GM21717 (cell line): Measurements from ENCODE around the gene MYRF.

Experiments used
- ATAC-seq: cut with Tn5 transposase; IDR thresholded peaks from one replicate; pipeline ENCODE4 v1.9.1; 2021; ENCODE audit warnings: mild to moderate bottlenecking, moderate library complexity; ENCODE audit not compliant: unreplicated experiment

Gene MYRF

DNA sequence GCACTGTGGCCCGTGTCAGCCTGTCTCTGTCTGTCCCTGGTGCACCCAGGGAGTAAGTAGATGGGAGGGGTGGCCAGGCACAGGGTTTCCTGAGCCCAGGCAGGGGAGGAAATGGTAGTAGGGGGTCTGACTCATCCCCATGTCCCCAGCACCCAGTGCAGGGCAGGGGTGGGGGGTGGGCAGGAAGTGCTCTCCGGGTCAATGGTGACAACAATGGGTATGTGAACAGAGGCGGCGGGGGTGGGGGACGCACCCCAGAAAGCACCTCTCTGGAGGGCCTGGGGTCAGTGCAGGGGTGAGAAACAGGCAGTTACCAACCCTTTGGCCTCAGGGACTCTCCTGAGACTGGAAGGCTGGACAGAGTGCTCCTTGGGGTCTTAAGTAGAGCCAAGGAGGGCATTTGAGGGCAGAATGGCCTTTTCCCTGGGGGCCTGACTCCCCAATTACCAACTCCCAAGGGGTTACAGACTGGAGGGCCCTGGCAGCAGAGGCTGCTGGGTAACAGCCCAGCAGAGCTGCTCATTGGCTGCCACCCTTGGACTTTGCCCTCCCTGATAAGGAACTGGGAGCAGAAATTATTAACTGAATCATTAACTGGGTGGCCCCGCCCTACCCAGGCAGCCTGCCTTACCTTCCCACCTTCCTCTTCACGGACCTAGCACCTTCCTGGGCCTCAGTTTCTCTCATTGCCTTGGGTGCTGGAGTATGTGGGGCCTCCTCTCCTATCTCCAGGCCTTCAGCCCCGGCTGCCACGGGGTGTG is 4.2 kb downstream of the MYRF start:
- ATAC-seq, result no peak

DNA sequence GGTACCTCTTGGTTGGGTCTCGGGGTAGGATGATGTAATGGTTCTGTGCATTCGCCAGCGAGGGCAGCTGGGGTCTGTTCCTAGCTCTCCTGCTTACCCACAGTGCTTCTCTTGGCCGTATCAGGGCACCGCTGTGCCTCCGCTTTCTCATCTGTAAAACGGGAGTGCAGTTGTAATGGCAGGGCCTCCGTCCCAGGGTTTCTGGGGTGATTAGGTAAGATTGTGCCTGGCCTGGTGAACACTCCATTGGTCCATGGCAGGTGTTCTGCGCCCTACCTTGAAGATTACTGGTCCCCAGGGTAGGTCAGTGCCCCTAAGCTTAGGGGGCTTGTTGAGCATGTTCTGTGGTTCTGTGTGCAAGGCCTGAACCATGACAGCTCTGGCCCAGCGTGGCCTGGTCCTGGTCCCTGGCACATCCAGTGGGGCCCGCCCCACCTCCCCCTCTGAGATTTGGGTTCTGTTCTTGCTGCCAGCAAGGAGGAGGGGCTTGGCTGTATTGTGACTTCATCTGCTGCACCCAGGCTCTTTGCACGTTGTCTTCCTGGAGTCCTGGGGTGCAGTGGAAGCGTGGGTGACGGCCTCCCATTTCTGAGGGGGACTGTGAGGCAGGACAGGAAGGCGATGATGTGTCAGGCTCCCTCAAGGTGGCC is 4.9 kb downstream of the MYRF start:
- ATAC-seq, result no peak

GRCh38 chr11:61760946-61761345 is 8.5 kb downstream of the MYRF start:
- no peak for ATAC-seq

DNA sequence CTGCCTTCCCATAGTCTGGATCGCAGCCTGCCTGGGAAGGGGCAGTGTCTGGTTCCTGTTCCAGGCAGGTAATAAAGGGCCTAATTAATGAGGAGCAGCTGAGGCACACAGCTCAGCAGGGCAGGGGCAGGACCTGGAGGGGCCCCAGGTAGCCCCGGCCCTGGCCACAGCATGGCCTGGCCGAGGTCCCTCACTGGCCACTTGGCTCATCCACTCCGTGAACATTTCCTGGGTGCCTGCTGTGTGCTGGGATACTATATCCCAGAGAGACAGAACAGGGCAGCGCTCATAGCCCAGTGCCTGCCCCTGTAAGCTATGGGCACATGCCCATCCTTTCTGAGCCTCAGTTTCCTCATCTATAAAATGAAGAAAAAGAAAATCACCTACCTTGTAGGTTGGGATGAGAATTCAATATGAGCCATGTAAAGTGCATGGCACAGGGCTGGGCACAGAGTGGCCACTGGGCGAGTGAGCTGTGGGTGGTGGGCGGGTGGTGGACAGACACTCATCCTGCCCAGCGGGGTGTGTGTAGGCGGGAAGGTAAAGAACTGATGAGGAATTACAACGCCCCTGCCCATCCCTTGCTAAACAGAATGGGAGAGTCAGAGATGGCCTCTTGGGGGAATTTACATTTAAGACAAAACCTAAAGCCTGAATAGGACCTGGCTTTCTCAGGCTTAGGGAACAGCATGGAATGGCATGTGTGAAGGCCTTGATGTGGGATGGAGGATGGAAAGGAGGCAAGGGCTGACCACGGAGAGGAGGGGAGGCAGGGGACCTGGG is 9.2 kb downstream of the MYRF start:
- no peak for ATAC-seq

- ATAC-seq, result no peak
Measured at GRCh38 chr11:61762223-61762615, 9.8 kb downstream of the MYRF start.

GRCh38 chr11:61762798-61763197 is 10.4 kb downstream of the MYRF start:
- ATAC-seq, result no peak

- ATAC-seq, result no peak
Measured at GRCh38 chr11:61763930-61764605, 11.6 kb downstream of the MYRF start.

GRCh38 chr11:61764606-61765260 is 12.3 kb downstream of the MYRF start:
- no peak for ATAC-seq

GRCh38 chr11:61765550-61766253 is 13.3 kb downstream of the MYRF start:
- no peak for ATAC-seq

DNA sequence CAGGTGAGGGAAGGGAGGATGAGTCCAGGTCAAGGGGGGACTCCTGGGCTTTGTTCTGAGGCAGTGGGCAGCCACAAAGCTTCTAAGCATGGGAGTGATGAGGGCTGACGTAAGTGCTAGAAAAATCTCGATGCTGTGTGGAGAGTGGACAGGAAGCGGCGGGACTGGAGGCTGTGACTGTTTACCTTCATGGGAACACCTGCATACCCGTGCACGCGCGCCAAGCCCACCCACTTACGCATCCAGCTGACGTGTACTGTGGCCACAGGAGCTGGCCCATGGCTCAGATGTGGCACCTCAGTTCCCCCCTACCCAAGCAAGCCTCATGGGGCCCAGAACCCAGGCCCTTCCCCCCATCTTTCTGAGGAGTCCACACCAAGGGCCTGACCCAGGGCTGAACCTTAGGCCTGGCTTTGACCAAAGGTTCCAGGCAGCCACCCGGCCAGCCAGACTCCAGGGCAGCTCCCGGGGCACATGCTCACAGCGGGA is 14.0 kb downstream of the MYRF start:
- no peak for ATAC-seq

GRCh38 chr11:61768376-61769076 is 16.1 kb downstream of the MYRF start:
- ATAC-seq, result no peak

GRCh38 chr11:61769169-61769920 is 16.9 kb downstream of the MYRF start:
- ATAC-seq, result no peak

DNA sequence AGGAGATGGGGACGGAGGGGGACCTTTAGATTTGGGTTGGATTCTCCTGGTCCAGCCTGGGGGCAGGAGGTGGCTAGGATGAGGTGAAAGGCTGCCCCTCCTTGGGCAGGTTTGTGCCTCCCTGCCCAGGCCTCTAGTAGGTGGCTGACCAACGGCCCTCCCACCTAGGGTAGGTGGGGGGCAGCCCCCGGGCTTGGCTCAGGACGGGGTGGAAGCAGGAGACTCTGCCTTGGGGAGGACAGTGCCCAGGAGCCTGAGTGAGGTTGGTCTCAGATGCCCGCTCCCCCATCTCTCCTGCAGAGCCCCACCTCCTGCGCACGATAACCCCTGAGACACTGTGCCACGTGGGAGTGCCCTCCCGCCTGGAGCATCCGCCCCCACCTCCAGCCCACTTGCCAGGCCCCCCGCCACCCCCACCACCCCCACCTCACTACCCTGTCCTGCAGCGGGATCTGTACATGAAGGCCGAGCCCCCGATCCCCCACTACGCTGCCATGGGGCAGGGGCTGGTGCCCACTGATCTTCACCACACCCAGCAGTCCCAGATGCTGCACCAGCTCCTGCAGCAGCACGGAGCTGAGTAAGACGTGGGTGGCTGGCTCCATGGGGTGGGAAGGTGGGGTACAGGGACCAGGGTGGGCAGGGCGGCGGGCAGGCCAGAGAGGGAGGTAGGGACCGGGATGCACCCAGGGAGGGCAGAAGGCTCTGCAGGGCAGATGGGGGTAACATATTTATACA is 17.7 kb downstream of the MYRF start:
- no peak for ATAC-seq

GRCh38 chr11:61771195-61771894 is 18.9 kb downstream of the MYRF start:
- no peak for ATAC-seq

GRCh38 chr11:61771985-61772455 is 19.6 kb downstream of the MYRF start:
- ATAC-seq, result no peak

- ATAC-seq, result no peak
Measured at GRCh38 chr11:61773356-61773755, 20.9 kb downstream of the MYRF start.

- no peak for ATAC-seq
Measured at GRCh38 chr11:61773809-61774208, 21.4 kb downstream of the MYRF start.
